Kidney capillary endothelial cell (primary cell): Measurements from ENCODE around the gene KIAA1755.
"Not testable (repeated sequence)": the region's sequence is repeated elsewhere in the genome, so short reads cannot be mapped to it uniquely, and the experiment has no call there.

Experiments
- DNase-seq: peaks from one replicate; pipeline ENCODE4 v3.0.0-alpha.2; 2018; ENCODE audit warnings: low spot score

KIAA1755 gene

DNA sequence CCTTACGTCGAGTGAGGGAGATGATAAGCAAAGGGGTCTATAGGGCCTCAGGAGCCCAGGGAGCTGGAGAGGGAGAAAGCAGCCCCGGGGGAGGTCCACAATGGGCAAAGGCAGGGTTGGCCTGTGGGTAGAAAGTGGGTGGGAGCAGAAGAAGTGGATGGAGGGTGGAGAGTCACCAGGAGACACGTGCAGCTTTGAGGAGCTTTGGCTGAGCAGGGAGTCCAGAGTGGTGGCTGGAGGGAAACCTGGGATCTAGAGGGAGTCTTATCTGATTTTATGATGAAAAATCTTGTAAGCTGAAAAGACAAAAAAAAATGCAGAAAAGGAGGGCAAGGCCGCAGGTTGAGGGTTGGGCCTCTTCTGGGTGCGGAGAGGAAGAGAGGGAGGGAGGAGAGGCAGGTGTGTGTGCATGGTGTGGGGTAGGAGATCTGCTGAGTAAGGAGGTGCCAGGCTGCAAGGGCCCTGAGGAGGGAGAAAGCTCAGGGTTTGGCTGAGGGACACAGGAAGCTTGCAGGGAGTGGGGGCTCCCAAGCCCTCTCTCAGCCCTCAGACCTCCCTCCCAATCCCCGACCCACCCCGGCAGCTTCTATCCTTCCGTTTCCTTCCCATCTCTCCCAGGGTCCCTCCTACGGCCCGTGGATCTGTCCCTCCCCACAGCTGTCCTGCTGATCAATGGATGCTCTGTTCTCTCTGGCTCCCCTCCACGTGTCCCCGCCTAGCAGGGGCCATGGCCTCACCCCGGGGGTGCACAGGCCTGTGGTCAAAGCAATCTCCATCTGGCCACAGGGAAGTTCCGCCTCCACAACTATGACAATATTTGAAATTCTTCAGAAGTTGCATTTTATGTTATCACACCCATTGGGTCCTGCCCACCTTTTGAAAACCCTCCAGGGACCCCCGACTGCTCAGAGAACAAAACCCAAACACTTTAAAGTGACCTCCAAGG is 26.3 kb upstream of the KIAA1755 start:
- DNase-seq: no peak

- no peak for DNase-seq
Measured at GRCh38 chr20:38284893-38285444, 24.4 kb upstream of the KIAA1755 start.

GRCh38 chr20:38284066-38284650 is 23.6 kb upstream of the KIAA1755 start:
- not testable (repeated sequence) for DNase-seq

DNA sequence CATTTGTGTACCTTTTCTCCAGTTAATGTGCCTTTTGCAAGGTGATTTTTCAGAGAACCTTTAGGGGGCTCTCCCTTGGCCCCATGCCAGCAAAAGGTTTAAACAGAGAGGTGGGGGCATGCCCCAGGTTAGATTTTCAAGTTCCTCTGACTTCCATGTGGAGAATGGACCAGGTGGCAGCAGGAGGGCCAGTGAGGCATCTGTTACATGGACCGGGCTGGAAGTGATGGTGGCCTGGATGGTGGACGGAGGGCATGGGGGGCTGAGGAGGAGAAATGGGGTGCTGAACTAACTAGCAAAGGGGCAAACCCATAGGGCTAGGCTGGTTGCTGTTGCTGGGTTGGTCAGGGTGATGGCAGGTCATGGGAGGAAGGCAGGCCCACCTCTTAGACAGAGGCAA is 22.7 kb upstream of the KIAA1755 start:
- no peak for DNase-seq

GRCh38 chr20:38281176-38281915 is 20.8 kb upstream of the KIAA1755 start:
- DNase-seq: not testable (repeated sequence)

- DNase-seq: no peak
Measured at GRCh38 chr20:38278763-38279162, 18.2 kb upstream of the KIAA1755 start.

GRCh38 chr20:38278131-38278530 is 17.6 kb upstream of the KIAA1755 start:
- no peak for DNase-seq

DNA sequence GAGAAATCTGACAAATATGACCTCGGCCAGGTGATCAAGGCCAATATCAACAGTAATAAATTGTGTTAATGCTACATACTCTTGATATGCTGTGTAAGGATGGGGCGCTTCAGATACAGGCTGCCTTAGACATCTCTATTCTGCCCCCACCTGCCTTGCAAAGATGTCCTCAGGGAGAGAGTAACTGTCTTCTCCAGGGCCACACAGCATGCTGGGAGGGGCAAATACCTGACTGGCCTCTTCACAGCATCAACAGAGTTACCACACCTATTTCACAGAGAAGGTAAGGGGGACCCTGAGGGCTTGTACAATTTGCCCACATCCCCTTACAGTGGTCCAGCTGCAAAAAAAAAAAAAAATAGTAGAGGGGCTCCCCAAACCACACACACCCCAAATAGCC is 17.2 kb upstream of the KIAA1755 start:
- DNase-seq: no peak

GRCh38 chr20:38277285-38277684 is 16.8 kb upstream of the KIAA1755 start:
- no peak for DNase-seq

GRCh38 chr20:38275815-38276550 is 15.4 kb upstream of the KIAA1755 start:
- DNase-seq: peak; percentile 80

GRCh38 chr20:38272961-38273360 is 12.4 kb upstream of the KIAA1755 start:
- DNase-seq: no peak

DNA sequence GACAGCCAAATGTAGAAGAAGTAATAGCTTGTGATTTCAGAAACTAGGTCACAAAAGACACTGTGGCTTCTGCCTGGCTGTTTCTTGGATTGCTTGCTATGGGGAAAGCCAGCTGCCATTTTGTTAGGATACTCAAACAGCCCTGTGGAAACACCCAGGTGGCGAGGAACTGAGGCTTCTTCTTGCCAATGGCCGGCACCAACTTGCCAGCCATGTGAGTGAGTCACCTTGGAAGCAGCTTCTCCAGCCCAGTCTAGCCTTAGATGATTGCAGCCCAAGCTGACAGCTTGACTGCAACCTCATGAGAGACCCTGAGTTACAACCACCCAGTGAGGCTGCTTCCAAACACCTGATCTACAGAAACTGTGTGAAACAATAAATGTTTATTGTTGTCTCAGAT is 11.9 kb upstream of the KIAA1755 start:
- DNase-seq: no peak

DNA sequence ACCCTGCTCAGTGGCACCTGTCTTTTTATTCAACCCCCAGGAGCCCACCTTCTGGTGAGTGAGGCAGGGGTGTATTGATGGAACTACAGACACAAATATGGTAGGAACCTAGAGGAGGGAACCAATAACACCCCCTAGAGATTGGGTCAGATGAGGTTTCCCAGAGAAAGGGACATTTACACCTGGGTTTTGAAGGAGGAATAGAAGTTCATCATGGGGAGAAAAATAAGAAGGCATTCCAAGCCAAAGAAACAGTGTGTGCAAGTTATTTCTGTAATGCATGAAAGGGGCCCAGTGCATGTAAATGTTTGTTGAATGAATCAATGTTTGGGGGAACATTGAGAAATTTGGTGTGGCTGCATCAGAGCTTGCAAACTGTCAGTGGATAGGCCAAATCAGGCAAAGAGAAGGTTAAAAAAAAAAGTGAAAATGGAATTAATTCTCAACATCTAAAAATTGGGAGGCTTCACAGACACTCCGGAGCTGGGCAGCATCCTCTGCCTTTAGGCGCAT is 11.1 kb upstream of the KIAA1755 start:
- no peak for DNase-seq

- DNase-seq: peak; percentile 30
Measured at GRCh38 chr20:38270869-38271605, 10.5 kb upstream of the KIAA1755 start.

- no peak for DNase-seq
Measured at GRCh38 chr20:38269715-38270114, 9.2 kb upstream of the KIAA1755 start.

- DNase-seq: no peak
Measured at GRCh38 chr20:38269040-38269439, 8.5 kb upstream of the KIAA1755 start.

DNA sequence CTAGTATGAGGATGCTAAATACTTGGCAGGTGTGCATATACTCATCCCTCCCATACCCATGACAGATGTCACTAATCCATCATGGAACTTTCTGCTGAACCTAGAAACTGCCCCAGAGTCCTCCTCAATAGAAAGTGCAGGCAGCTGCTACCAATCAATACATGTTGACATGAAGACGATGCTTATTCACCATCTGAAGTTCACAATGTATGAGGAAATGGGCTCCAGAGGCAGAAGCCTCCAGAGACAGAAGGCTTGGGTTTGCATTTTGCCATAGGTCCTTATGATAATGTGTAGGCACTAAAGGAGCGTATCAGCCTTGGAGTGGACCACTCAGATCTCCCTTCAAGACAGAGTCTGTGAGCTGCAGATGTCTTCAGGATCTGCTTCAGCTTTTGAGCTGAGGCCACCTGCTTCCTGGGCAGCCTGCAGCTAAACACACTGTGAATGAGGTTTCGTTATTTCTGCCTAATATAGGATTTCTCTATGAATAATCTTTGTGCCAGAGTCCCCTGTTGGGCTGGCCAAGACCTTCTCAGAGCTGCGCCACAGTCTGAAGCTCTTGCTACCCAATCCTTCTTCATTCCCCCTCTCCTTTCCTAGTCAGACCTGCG is 7.5 kb upstream of the KIAA1755 start:
- no peak for DNase-seq

GRCh38 chr20:38267296-38267695 is 6.8 kb upstream of the KIAA1755 start:
- no peak for DNase-seq

GRCh38 chr20:38266426-38266825 is 5.9 kb upstream of the KIAA1755 start:
- DNase-seq: no peak

DNA sequence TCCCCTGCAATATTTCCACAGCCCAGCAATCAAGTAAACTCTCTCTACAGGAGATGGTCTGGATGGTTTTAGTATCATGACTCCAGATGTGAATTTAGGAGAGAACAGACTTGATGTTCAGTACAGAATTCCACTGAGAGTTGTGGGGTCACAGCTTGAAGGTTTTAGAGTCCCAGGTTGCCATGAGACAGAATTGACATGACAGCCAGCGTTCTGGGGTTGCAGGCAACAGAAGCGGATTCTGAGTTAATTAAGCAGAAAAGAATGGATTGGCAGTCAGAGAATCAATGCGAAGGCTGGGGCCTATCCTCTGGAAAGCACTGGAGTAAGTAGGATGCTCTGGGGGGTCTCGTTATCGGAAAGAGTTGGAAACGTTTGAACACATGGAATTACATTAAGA is 2.4 kb upstream of the KIAA1755 start:
- no peak for DNase-seq

DNA sequence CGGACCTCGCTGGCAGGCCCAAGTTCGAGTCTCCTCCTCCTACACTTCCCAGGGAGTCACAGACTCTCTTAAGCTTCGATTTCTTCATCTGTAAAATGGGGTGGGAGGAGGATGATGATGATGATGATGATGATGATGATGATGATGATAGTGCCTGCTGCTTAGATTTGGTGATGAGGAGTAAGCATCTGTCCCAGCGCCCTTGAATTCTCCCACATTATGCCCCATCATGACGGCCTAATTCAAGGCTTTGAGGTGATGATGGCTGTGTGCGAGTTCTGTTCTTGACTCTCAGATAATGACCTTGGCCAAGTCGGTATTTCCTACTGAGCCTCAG is 487 bp upstream of the KIAA1755 start:
- DNase-seq: no peak
